ENCODE data around the gene POLE4. TPM values are rescaled to one million over a fixed set of nuclear protein-coding genes. Genes with fewer than 3 reads are reported as not detected.

The POLE4 gene
- total RNA-seq, 1 experiment from 2014 or later: 77.4 TPM

- DNase-seq (ENCODE audit: low read depth, low spot score): no peak
- in situ Hi-C loops (cut with HindIII; ENCODE audit: low pct_unique_long_range_greater_than_20kb, low sequenced_read_pairs): no loop called here
Measured at GRCh38 chr2:74937221-74937880, 21.1 kb upstream of the POLE4 start.

GRCh38 chr2:74938264-74938663 lies 20.2 kb upstream of the POLE4 start:
- DNase-seq (ENCODE audit: low read depth, low spot score): no peak
- in situ Hi-C loops (cut with HindIII; ENCODE audit: low pct_unique_long_range_greater_than_20kb, low sequenced_read_pairs): no loop called here

GRCh38 chr2:74939919-74940812 lies 18.3 kb upstream of the POLE4 start:
- no peak for DNase-seq (ENCODE audit: low read depth, low spot score)
- in situ Hi-C loops (cut with HindIII; ENCODE audit: low pct_unique_long_range_greater_than_20kb, low sequenced_read_pairs): no loop called here

- no peak for DNase-seq (ENCODE audit: low read depth, low spot score)
- in situ Hi-C loops (cut with HindIII; ENCODE audit: low pct_unique_long_range_greater_than_20kb, low sequenced_read_pairs): no loop called here
Measured at GRCh38 chr2:74941284-74941683, 17.2 kb upstream of the POLE4 start.

GRCh38 chr2:74942263-74942662 lies 16.2 kb upstream of the POLE4 start:
- in situ Hi-C loops (cut with HindIII; ENCODE audit: low pct_unique_long_range_greater_than_20kb, low sequenced_read_pairs): no loop called here
- DNase-seq (ENCODE audit: low read depth, low spot score): no peak

GRCh38 chr2:74944987-74945787 lies 13.3 kb upstream of the POLE4 start:
- DNase-seq (ENCODE audit: low read depth, low spot score): peak; percentile 42

GRCh38 chr2:74945788-74946331 lies 12.6 kb upstream of the POLE4 start:
- DNase-seq (ENCODE audit: low read depth, low spot score): no peak
- in situ Hi-C loops (cut with HindIII; ENCODE audit: low pct_unique_long_range_greater_than_20kb, low sequenced_read_pairs): no loop called here

More at GRCh38 chr2:74944987-74945787, 13.3 kb upstream of the POLE4 start:
- in situ Hi-C loops (cut with HindIII; ENCODE audit: low pct_unique_long_range_greater_than_20kb, low sequenced_read_pairs): no loop called here

GRCh38 chr2:74947703-74948102 lies 10.7 kb upstream of the POLE4 start:
- DNase-seq (ENCODE audit: low read depth, low spot score): no peak
- in situ Hi-C loops (cut with HindIII; ENCODE audit: low pct_unique_long_range_greater_than_20kb, low sequenced_read_pairs): no loop called here

- DNase-seq (ENCODE audit: low read depth, low spot score): no peak
- in situ Hi-C loops (cut with HindIII; ENCODE audit: low pct_unique_long_range_greater_than_20kb, low sequenced_read_pairs): no loop called here
Measured at GRCh38 chr2:74948779-74949178, 9.7 kb upstream of the POLE4 start.

- DNase-seq (ENCODE audit: low read depth, low spot score): no peak
- in situ Hi-C loops (cut with HindIII; ENCODE audit: low pct_unique_long_range_greater_than_20kb, low sequenced_read_pairs): no loop called here
Measured at GRCh38 chr2:74951211-74951754, 7.2 kb upstream of the POLE4 start.

- DNase-seq (ENCODE audit: low read depth, low spot score): peak; percentile 23
- in situ Hi-C loops (cut with HindIII; ENCODE audit: low pct_unique_long_range_greater_than_20kb, low sequenced_read_pairs): no loop called here
Measured at GRCh38 chr2:74952575-74952974, 5.9 kb upstream of the POLE4 start.

GRCh38 chr2:74953796-74954499 lies 4.5 kb upstream of the POLE4 start:
- DNase-seq (ENCODE audit: low read depth, low spot score): no peak
- in situ Hi-C loops (cut with HindIII; ENCODE audit: low pct_unique_long_range_greater_than_20kb, low sequenced_read_pairs): no loop called here

- in situ Hi-C loops (cut with HindIII; ENCODE audit: low pct_unique_long_range_greater_than_20kb, low sequenced_read_pairs): no loop called here
- DNase-seq (ENCODE audit: low read depth, low spot score): no peak
Measured at GRCh38 chr2:74954500-74954874, 4.0 kb upstream of the POLE4 start.

- in situ Hi-C loops (cut with HindIII; ENCODE audit: low pct_unique_long_range_greater_than_20kb, low sequenced_read_pairs): no loop called here
- no peak for DNase-seq (ENCODE audit: low read depth, low spot score)
Measured at GRCh38 chr2:74957886-74958273, 563 bp upstream of the POLE4 start.

GRCh38 chr2:74959106-74959751 lies 786 bp downstream of the POLE4 start:
- no peak for DNase-seq (ENCODE audit: low read depth, low spot score)
- in situ Hi-C loops (cut with HindIII; ENCODE audit: low pct_unique_long_range_greater_than_20kb, low sequenced_read_pairs): no loop called here

- in situ Hi-C loops (cut with HindIII; ENCODE audit: low pct_unique_long_range_greater_than_20kb, low sequenced_read_pairs): no loop called here
- no peak for DNase-seq (ENCODE audit: low read depth, low spot score)
Measured at GRCh38 chr2:74966887-74967286, 8.4 kb downstream of the POLE4 start.

GRCh38 chr2:74975016-74975415 lies 16.6 kb downstream of the POLE4 start:
- in situ Hi-C loops (cut with HindIII; ENCODE audit: low pct_unique_long_range_greater_than_20kb, low sequenced_read_pairs): no loop called here
- DNase-seq (ENCODE audit: low read depth, low spot score): no peak

Data from SK-MEL-5 (cell line).